ENCODE measurements around the gene DNMT3L.

- TF ChIP-seq, protein P1, sequence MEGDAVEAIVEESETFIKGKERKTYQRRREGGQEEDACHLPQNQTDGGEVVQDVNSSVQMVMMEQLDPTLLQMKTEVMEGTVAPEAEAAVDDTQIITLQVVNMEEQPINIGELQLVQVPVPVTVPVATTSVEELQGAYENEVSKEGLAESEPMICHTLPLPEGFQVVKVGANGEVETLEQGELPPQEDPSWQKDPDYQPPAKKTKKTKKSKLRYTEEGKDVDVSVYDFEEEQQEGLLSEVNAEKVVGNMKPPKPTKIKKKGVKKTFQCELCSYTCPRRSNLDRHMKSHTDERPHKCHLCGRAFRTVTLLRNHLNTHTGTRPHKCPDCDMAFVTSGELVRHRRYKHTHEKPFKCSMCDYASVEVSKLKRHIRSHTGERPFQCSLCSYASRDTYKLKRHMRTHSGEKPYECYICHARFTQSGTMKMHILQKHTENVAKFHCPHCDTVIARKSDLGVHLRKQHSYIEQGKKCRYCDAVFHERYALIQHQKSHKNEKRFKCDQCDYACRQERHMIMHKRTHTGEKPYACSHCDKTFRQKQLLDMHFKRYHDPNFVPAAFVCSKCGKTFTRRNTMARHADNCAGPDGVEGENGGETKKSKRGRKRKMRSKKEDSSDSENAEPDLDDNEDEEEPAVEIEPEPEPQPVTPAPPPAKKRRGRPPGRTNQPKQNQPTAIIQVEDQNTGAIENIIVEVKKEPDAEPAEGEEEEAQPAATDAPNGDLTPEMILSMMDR (IDR thresholded peaks at IDR 0.05): no peak
- no peak for TF ChIP-seq EZH2 (IDR thresholded peaks at IDR 0.05; ENCODE audit: borderline replicate concordance, insufficient read depth, low read depth, low read length, poor library complexity, severe bottlenecking)
These were observed 38.7 kb upstream of the DNMT3L start for GRCh38 chr21:44300262-44300959.

All from B cell (primary cell).